Renal cortex interstitium (tissue), 11 donors: ENCODE measurements around the gene URGCP. TPM values are rescaled to one million over a fixed set of nuclear protein-coding genes. Genes with fewer than 3 reads are reported as not detected.
"Not testable (repeated sequence)": the region's sequence is repeated elsewhere in the genome, so short reads cannot be mapped to it uniquely, and the experiment has no call there.

ENCODE experiments used
- DNase-seq, 11 donors: peaks; one replicate each; pipeline ENCODE4 v3.0.0-alpha.2; 2013; ENCODE audit warnings: low read depth in 9 of 11, low spot score in 4 of 11; ENCODE audit errors: extremely low read depth in 1 of 11
- polyA plus RNA-seq, 3 donors: library from polyadenylated mRNA; unstranded; fragments of 120-200 nt; gene quantifications; one replicate each; pipeline ENCODE4 v1.2.1, GENCODE V29; 2013; ENCODE audit not compliant: insufficient read length in 3 of 3

The URGCP gene
- polyA plus RNA-seq, 3 donors, result 31.1 to 38.6 (median 34.2) TPM

- no peak for DNase-seq
Observed at GRCh38 chr7:43926798-43927123, 20.4 kb upstream of the URGCP start.

DNA sequence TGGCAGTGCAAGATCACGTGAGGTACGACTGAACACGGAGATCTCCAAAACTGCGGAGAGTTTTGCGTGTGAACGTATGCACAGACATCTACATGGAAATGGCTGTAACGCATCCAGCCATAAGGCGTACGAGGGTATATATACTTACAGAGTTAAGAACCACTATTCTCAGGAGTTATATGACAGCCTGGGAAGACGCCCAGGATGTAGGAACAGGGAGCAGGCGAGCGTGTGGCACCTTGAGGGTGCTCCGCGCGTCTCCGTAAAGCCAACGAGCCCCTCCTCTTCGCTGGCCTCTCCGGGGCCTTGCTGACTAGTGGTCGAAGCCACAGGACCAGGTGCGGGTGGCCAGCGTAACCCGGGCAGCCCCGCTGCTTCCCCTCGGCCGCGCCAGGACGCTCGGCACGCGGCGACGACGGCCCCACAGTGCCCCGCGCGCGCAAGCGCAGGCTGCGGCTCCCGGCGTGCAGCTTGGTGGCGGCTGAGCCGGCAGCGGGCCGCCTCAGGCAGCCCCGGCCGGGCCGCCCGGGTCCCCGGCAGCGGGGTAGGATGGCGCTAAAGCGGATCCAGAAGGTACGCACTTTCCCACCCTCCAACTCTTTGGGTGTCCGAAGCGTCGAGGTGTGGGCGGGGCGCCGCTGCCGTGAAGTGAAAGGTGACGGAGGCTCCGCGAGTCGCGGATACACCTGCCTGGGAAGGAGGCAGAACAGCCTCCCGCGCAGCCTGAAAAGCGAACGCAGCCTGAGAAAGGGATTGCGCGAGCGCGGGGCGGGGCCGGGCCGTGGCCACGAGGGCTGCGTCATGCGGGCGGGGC is 19.8 kb upstream of the URGCP start, which contains the start of gene UBE2D4:
UBE2D4 (plus strand) TSS at position 453 of the 814 bp plus-strand sequence; CDS start at position 550, 97 bp downstream.
- DNase-seq, result peak in 7 of 11 donors; percentile 49 to 67 (median 62)

- no peak for DNase-seq
Observed at GRCh38 chr7:43922726-43923125, 16.3 kb upstream of the URGCP start.

GRCh38 chr7:43921423-43921822 is 15.0 kb upstream of the URGCP start:
- no peak for DNase-seq

DNA sequence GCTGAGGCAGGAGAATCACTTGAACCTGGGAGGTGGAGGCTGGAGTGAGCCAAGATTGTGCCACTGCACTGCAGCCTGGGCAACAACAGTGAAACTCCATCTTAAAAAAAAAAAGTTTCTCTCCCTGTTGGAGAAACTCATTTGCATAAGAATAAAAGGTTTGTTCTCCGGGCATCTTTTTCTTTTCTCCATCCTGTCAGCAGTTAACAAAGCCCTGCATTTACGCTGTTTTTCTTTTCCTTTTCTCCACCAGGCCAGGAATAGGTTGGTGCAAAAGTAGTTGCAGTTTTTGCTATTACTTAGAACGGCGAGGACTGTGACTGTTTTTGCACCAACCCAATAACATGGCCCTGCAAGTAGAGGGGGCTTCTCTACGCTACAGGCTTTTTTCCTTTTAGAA is 9.5 kb upstream of the URGCP start:
- no peak for DNase-seq

- no peak for DNase-seq
Observed at GRCh38 chr7:43914795-43915194, 8.4 kb upstream of the URGCP start.

GRCh38 chr7:43905956-43906330 is 453 bp downstream of the URGCP start:
- DNase-seq, result peak in 5 of 11 donors; percentile 28 to 40 (median 32)

- DNase-seq, result peak in 1 of 11 donors; percentile 27
Observed at GRCh38 chr7:43905209-43905946, 1.0 kb downstream of the URGCP start.

- no peak for DNase-seq
Observed at GRCh38 chr7:43904533-43905208, 1.7 kb downstream of the URGCP start.

DNA sequence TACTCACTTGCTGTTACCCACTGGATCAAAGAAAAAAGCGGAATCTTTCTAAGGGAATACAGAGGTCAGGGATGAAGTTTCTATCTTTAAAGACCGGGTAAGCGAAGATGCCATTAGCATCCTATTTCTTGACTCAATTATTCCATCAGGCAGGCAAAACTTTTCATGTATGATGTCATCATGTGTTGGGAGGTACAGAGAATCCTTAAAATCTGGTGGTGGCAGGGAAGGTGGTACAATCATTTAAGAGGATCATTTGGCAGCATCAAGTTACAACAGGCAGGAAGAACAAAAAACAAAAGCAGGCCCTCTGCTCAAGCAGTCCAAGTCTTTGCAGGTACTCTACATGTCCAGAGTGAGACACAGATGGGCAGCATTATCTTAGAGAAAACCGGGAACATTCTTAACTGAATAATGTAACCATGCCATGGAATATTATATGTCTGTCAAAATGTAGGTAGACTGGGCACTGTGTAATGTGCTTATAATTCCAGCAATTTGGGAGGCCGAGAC is 3.8 kb downstream of the URGCP start:
- DNase-seq, result no peak

DNA sequence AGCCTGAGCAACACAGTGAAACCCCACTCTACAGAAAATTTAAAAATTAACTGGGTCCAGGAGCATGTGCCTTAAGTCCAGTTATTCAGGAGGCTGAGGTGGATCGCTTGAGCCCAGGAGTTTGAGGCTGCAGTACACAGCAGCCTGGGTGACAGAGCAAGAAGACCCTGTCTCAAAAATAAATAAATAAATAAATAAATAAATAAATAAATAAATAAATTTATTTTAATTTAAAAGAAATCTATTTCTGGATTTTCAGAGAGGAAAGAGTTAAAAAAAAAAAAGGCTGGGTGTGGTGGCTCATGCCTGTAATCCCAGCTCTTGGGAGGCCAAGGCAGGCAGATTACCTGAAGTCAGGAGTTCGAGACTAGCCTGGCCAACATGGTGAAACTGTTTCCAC is 7.8 kb downstream of the URGCP start:
- DNase-seq, result not testable (repeated sequence)

- no peak for DNase-seq
Observed at GRCh38 chr7:43895847-43896415, 10.5 kb downstream of the URGCP start.

GRCh38 chr7:43891069-43891955 is 15.1 kb downstream of the URGCP start:
- DNase-seq, result no peak

GRCh38 chr7:43890468-43890867 is 15.9 kb downstream of the URGCP start:
- no peak for DNase-seq

- no peak for DNase-seq
Observed at GRCh38 chr7:43888993-43889945, 17.1 kb downstream of the URGCP start.

GRCh38 chr7:43884617-43885016 is 21.8 kb downstream of the URGCP start:
- no peak for DNase-seq

DNA sequence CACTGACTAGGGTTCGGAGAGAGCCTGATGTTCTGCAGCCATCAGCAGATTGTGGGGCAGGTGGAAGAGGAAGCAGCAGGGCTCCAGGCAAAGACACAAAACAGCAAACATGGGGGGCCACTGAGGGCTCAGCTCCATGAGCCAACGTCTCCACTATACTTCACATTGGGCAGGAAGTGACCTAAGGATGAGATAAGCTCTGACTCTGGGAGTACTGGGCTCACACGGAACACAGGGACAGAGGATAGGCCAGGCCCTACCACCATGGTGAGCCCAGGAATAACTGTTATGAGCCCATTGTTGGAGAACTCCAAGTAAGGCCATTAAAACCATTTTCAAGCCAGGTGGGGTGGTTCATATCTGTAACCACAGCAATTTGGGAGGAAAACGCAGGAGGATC is 22.2 kb downstream of the URGCP start:
- DNase-seq, result no peak
